Measurements from ENCODE around the gene RAD9A.

The RAD9A gene

DNA sequence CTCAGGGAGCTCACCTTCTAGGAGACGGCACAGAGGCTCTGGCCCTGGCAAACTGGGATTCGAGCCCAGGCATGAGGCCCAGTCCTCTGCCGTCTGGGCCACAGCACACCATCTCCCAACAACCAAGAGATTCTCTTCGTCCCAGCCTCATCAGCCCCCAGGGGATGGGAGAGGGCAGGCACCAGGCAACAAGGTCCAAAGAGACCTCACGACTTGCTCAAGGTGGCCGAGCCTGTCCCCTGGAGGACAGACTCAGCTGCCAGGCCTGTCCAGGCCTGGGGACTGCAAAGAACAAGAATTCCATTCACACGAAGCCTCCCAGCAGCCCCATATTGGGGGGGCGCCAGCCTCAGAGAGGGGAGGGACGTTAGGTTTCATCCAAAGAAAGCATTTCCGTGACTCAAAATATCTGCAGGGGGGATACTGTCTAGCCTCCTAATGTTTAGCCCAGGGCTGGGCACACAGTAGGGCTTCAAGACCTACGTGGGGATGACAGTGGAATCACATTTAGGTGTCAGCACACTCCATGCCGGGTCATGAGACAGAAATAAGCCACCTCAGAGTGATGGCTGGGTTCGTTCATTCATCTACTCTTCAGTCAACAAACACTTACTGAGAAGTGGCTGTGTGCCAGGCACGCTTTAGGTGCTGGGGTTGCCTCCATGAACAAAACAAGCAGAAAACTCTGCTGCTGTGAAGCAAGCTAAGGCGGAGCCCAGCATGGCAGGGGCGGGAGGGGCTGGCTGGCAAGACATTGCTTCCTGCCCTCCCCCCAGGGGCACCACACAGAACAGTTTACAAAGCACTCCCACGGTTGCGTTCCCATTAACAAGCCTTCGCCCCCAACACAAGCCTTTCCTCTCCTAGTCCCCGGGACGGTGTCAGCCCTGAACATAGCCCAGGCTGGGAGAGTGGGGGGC is 24.9 kb downstream of the RAD9A start (continued):
- TF ChIP-seq GLIS2 (tag by site-specific recombination; IDR thresholded peaks at IDR 0.05) (peak; percentile 19; the same call in 1 of the 2 replicates), ZNF292 (tag by site-specific recombination; IDR thresholded peaks at IDR 0.05; ENCODE audit: borderline replicate concordance, low read depth) (no peak), SP7 (tag by site-specific recombination; IDR thresholded peaks at IDR 0.05) (no peak), ZBTB21 (tag by site-specific recombination; IDR thresholded peaks at IDR 0.05) (no peak), ZNF707 (tag by site-specific recombination; IDR thresholded peaks at IDR 0.05) (no peak), FEZF1 (tag by site-specific recombination; IDR thresholded peaks at IDR 0.05) (no peak), ZNF23 (tag by site-specific recombination; IDR thresholded peaks at IDR 0.05; ENCODE audit: borderline replicate concordance) (no peak), ZNF561 (tag by site-specific recombination; IDR thresholded peaks at IDR 0.05; ENCODE audit: borderline replicate concordance) (peak; percentile 21; the same call in 1 of the 2 replicates), GLIS1 (tag by site-specific recombination; IDR thresholded peaks at IDR 0.05) (peak; percentile 70), ZNF133 (tag by site-specific recombination; IDR thresholded peaks at IDR 0.05) (no peak), ZNF629 (tag by site-specific recombination; IDR thresholded peaks at IDR 0.05) (0 out of 2 replicates have a peak, but pooled peaks have one; percentile 36), IKZF3 (tag by site-specific recombination; IDR thresholded peaks at IDR 0.05) (no peak), ZNF112 (tag by site-specific recombination; IDR thresholded peaks at IDR 0.05) (no peak), ZNF660 (tag by site-specific recombination; IDR thresholded peaks at IDR 0.05) (no peak), ZNF658 (tag by site-specific recombination; IDR thresholded peaks at IDR 0.05) (no peak), ZNF777 (tag by site-specific recombination; IDR thresholded peaks at IDR 0.05; ENCODE audit: borderline replicate concordance) (no peak), ZNF366 (tag by site-specific recombination; conservative IDR thresholded peaks at IDR 0.05) (no peak), OSR2 (tag by site-specific recombination; IDR thresholded peaks at IDR 0.05) (peak; percentile 68; the same call in 1 of the 2 replicates), KLF1 (tag by site-specific recombination; IDR thresholded peaks at IDR 0.05) (peak; percentile 59), ZSCAN16 (tag by site-specific recombination; IDR thresholded peaks at IDR 0.05) (peak; percentile 76; the same call in 1 of the 2 replicates), ZNF248 (tag by site-specific recombination; IDR thresholded peaks at IDR 0.05) (no peak), ZNF768 (tag by site-specific recombination; IDR thresholded peaks at IDR 0.05) (no peak), ZNF785 (tag by site-specific recombination; IDR thresholded peaks at IDR 0.05) (no peak), ZNF341 (tag by site-specific recombination; IDR thresholded peaks at IDR 0.05; ENCODE audit: low read depth) (peak; percentile 57), ZNF404 (tag by site-specific recombination; IDR thresholded peaks at IDR 0.05) (no peak), KLF8 (tag by site-specific recombination; IDR thresholded peaks at IDR 0.05) (0 out of 2 replicates have a peak, but pooled peaks have one; percentile 16), ZNF138 (tag by site-specific recombination; IDR thresholded peaks at IDR 0.05; ENCODE audit: borderline replicate concordance) (no peak), ZNF529 (tag by site-specific recombination; IDR thresholded peaks at IDR 0.05; ENCODE audit: insufficient replicate concordance) (no peak)
- TF ChIP-seq, protein P1, sequence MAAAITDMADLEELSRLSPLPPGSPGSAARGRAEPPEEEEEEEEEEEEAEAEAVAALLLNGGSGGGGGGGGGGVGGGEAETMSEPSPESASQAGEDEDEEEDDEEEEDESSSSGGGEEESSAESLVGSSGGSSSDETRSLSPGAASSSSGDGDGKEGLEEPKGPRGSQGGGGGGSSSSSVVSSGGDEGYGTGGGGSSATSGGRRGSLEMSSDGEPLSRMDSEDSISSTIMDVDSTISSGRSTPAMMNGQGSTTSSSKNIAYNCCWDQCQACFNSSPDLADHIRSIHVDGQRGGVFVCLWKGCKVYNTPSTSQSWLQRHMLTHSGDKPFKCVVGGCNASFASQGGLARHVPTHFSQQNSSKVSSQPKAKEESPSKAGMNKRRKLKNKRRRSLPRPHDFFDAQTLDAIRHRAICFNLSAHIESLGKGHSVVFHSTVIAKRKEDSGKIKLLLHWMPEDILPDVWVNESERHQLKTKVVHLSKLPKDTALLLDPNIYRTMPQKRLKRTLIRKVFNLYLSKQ (tag by site-specific recombination; IDR thresholded peaks at IDR 0.05; ENCODE audit: borderline replicate concordance) = no peak
- TF ChIP-seq, protein P2, sequence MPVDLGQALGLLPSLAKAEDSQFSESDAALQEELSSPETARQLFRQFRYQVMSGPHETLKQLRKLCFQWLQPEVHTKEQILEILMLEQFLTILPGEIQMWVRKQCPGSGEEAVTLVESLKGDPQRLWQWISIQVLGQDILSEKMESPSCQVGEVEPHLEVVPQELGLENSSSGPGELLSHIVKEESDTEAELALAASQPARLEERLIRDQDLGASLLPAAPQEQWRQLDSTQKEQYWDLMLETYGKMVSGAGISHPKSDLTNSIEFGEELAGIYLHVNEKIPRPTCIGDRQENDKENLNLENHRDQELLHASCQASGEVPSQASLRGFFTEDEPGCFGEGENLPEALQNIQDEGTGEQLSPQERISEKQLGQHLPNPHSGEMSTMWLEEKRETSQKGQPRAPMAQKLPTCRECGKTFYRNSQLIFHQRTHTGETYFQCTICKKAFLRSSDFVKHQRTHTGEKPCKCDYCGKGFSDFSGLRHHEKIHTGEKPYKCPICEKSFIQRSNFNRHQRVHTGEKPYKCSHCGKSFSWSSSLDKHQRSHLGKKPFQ (tag by site-specific recombination; IDR thresholded peaks at IDR 0.05) = no peak
- TF ChIP-seq, protein P3, sequence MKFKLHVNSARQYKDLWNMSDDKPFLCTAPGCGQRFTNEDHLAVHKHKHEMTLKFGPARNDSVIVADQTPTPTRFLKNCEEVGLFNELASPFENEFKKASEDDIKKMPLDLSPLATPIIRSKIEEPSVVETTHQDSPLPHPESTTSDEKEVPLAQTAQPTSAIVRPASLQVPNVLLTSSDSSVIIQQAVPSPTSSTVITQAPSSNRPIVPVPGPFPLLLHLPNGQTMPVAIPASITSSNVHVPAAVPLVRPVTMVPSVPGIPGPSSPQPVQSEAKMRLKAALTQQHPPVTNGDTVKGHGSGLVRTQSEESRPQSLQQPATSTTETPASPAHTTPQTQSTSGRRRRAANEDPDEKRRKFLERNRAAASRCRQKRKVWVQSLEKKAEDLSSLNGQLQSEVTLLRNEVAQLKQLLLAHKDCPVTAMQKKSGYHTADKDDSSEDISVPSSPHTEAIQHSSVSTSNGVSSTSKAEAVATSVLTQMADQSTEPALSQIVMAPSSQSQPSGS (tag by site-specific recombination; IDR thresholded peaks at IDR 0.05; ENCODE audit: low read depth) = no peak
- TF ChIP-seq, protein P4, sequence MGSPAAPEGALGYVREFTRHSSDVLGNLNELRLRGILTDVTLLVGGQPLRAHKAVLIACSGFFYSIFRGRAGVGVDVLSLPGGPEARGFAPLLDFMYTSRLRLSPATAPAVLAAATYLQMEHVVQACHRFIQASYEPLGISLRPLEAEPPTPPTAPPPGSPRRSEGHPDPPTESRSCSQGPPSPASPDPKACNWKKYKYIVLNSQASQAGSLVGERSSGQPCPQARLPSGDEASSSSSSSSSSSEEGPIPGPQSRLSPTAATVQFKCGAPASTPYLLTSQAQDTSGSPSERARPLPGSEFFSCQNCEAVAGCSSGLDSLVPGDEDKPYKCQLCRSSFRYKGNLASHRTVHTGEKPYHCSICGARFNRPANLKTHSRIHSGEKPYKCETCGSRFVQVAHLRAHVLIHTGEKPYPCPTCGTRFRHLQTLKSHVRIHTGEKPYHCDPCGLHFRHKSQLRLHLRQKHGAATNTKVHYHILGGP (tag by site-specific recombination; IDR thresholded peaks at IDR 0.05) = no peak
- TF ChIP-seq, protein P5, sequence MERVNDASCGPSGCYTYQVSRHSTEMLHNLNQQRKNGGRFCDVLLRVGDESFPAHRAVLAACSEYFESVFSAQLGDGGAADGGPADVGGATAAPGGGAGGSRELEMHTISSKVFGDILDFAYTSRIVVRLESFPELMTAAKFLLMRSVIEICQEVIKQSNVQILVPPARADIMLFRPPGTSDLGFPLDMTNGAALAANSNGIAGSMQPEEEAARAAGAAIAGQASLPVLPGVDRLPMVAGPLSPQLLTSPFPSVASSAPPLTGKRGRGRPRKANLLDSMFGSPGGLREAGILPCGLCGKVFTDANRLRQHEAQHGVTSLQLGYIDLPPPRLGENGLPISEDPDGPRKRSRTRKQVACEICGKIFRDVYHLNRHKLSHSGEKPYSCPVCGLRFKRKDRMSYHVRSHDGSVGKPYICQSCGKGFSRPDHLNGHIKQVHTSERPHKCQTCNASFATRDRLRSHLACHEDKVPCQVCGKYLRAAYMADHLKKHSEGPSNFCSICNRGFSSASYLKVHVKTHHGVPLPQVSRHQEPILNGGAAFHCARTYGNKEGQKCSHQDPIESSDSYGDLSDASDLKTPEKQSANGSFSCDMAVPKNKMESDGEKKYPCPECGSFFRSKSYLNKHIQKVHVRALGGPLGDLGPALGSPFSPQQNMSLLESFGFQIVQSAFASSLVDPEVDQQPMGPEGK (tag by site-specific recombination; IDR thresholded peaks at IDR 0.05) = peak; percentile 69

All from HEK293 (cell line).